ENCODE measurements around the gene CLOCK.

GRCh38 chr4:55442541-55442940, 104.2 kb downstream of the CLOCK start:
- no peak for TF ChIP-seq CTCF (IDR thresholded peaks at IDR 0.05)
- TF ChIP-seq POLR2A (IDR thresholded peaks at IDR 0.05): no peak
